CD14-positive monocyte (primary cell): ENCODE measurements around the gene HSPG2. TPM values are rescaled to one million over a fixed set of nuclear protein-coding genes. Genes with fewer than 3 reads are reported as not detected.

ENCODE experiments used
- DNase-seq, 3 donors: peaks; one replicate each; pipeline ENCODE4 v3.0.0-alpha.2; 2011 to 2022
- H2AFZ ChIP-seq: 2 replicates; pipeline ENCODE4 v1.6.0; 2012; ENCODE audit warnings: mild to moderate bottlenecking, low read depth, low read length, inconsistent platforms; ENCODE audit not compliant: insufficient read depth, poor library complexity, severe bottlenecking
- H3K27ac ChIP-seq, 2 donors: 1 replicate in 1 of 2; 2 replicates in 1 of 2; pipeline ENCODE4 v1.5.1; 2012 to 2013; ENCODE audit warnings: low read length in 2 of 2, control low read depth in 1 of 2, inconsistent platforms in 1 of 2, low read depth in 1 of 2, mild to moderate bottlenecking in 1 of 2
- H3K27me3 ChIP-seq, 2 donors: one replicate each; pipeline versions ENCODE4 v1.6.0 to v1.6.1; 2011 to 2013; ENCODE audit warnings: low read length in 2 of 2; ENCODE audit not compliant: control insufficient read depth in 2 of 2, insufficient read depth in 2 of 2
- H3K36me3 ChIP-seq, 2 donors: replicated peaks in 1 of 2; 1 replicate in 1 of 2; 2 replicates in 1 of 2; pipeline versions ENCODE4 v1.5.1 to v1.6.1; 2012 to 2013; ENCODE audit warnings: low read length in 2 of 2, control low read depth in 1 of 2, inconsistent platforms in 1 of 2, mild to moderate bottlenecking in 1 of 2; ENCODE audit not compliant: insufficient read depth in 2 of 2, control insufficient read depth in 1 of 2
- H3K4me1 ChIP-seq, 2 donors: 1 replicate in 1 of 2; 2 replicates in 1 of 2; pipeline versions ENCODE4 v1.5.1 to v1.6.1; 2012 to 2013; ENCODE audit warnings: low read length in 2 of 2, control low read depth in 1 of 2, inconsistent platforms in 1 of 2, mild to moderate bottlenecking in 1 of 2, moderate library complexity in 1 of 2; ENCODE audit not compliant: insufficient read depth in 2 of 2, control insufficient read depth in 1 of 2
- H3K4me2 ChIP-seq: replicated peaks from 2 replicates; pipeline ENCODE3; 2012; ENCODE audit warnings: low read length, moderate library complexity, mild to moderate bottlenecking; ENCODE audit not compliant: poor library complexity, severe bottlenecking; ENCODE audit errors: extremely low read depth
- H3K4me3 ChIP-seq, 3 experiments: fragments of 200-600 bp in 1 of 3; sonication (generic) in 1 of 3; replicated peaks in 1 of 3; 1 replicate in 2 of 3; 2 replicates in 1 of 3; pipeline ENCODE4 v1.5.1; 2011 to 2013; ENCODE audit warnings: low read length in 3 of 3, mild to moderate bottlenecking in 3 of 3, control low read depth in 2 of 3, low read depth in 2 of 3, inconsistent platforms in 1 of 3, moderate library complexity in 1 of 3
- H3K79me2 ChIP-seq: 2 replicates; pipeline ENCODE4 v1.6.0; 2012; ENCODE audit warnings: mild to moderate bottlenecking, control low read depth, inconsistent platforms, low read length, moderate library complexity; ENCODE audit not compliant: insufficient read depth
- H3K9ac ChIP-seq: 2 replicates; pipeline ENCODE4 v1.6.0; 2017; ENCODE audit warnings: low read length, mild to moderate bottlenecking; ENCODE audit not compliant: insufficient read depth, poor library complexity, severe bottlenecking
- H3K9me3 ChIP-seq, 2 donors: replicated peaks in 1 of 2; 1 replicate in 1 of 2; 2 replicates in 1 of 2; pipeline versions ENCODE4 v1.5.1 to v1.6.1; 2012 to 2013; ENCODE audit warnings: low read length in 2 of 2, control low read depth in 1 of 2; ENCODE audit not compliant: control insufficient read depth in 1 of 2, insufficient read depth in 1 of 2
- H4K20me1 ChIP-seq: 2 replicates; pipeline ENCODE4 v1.6.0; 2012; ENCODE audit warnings: mild to moderate bottlenecking, low read length, control low read depth, moderate library complexity; ENCODE audit not compliant: insufficient read depth
- H3K27ac Mint-ChIP-seq, 7 donors: one replicate each; pipeline ENCODE4 v1.8.0; 2020; ENCODE audit warnings: mild to moderate bottlenecking in 7 of 7, mixed read lengths in 7 of 7, moderate library complexity in 6 of 7, inconsistent platforms in 2 of 7
- H3K27me3 Mint-ChIP-seq, 3 donors: one replicate each; pipeline ENCODE4 v1.8.0; 2021 to 2022; ENCODE audit warnings: low read depth in 3 of 3, mild to moderate bottlenecking in 3 of 3, mixed read lengths in 3 of 3, moderate library complexity in 3 of 3, inconsistent platforms in 1 of 3
- H3K36me3 Mint-ChIP-seq, 2 donors: one replicate each; pipeline ENCODE4 v1.8.0; 2020; ENCODE audit warnings: mixed read lengths in 2 of 2, inconsistent platforms in 1 of 2, mild to moderate bottlenecking in 1 of 2
- H3K4me1 Mint-ChIP-seq: one replicate; pipeline ENCODE4 v1.8.0; 2020; ENCODE audit warnings: mild to moderate bottlenecking, mixed read lengths
- H3K4me3 Mint-ChIP-seq, 2 donors: one replicate each; pipeline ENCODE4 v1.8.0; 2020; ENCODE audit warnings: mild to moderate bottlenecking in 2 of 2, mixed read lengths in 2 of 2, moderate library complexity in 1 of 2
- H3K9me3 Mint-ChIP-seq, 7 donors: one replicate each; pipeline ENCODE4 v1.8.0; 2020 to 2022; ENCODE audit warnings: mixed read lengths in 7 of 7, mild to moderate bottlenecking in 6 of 7, moderate library complexity in 6 of 7, inconsistent platforms in 2 of 7
- CTCF ChIP-seq: fragments of 200-600 bp; IDR thresholded peaks from one replicate; pipeline ENCODE4 v1.8.0; 2022; ENCODE audit warnings: antibody characterized with exemption, mild to moderate bottlenecking
- WGBS: methylation state at CpG from one replicate; pipeline ENCODE4 v1.1.5; 2013; ENCODE audit warnings: missing lambda C conversion rate; ENCODE audit not compliant: insufficient coverage; 5-methylcytosine and 5-hydroxymethylcytosine counted together
- intact Hi-C, 2 donors: fragments of 100-400 bp; cut with micrococcal nuclease; formaldehyde crosslinking; loops; one replicate each; pipeline versions ENCODE4 v1.15.0 to v1.15.1; 2023
- polyA plus RNA-seq, 3 donors: library from polyadenylated mRNA; depleted of rRNA in 1 of 3; unstranded in 2 of 3; stranded (reverse) in 1 of 3; fragments of 300-500 nt in 2 of 3; fragments of >200 nt in 1 of 3; fragmentation: Illumina TruSeq in 2 of 3; gene quantifications; 1 replicate in 2 of 3; 2 replicates in 1 of 3; pipeline ENCODE4 v1.2.3, GENCODE V29; 2012 to 2021

HSPG2 gene
- polyA plus RNA-seq, 3 donors = 0.44 TPM; not detected in 2

DNA sequence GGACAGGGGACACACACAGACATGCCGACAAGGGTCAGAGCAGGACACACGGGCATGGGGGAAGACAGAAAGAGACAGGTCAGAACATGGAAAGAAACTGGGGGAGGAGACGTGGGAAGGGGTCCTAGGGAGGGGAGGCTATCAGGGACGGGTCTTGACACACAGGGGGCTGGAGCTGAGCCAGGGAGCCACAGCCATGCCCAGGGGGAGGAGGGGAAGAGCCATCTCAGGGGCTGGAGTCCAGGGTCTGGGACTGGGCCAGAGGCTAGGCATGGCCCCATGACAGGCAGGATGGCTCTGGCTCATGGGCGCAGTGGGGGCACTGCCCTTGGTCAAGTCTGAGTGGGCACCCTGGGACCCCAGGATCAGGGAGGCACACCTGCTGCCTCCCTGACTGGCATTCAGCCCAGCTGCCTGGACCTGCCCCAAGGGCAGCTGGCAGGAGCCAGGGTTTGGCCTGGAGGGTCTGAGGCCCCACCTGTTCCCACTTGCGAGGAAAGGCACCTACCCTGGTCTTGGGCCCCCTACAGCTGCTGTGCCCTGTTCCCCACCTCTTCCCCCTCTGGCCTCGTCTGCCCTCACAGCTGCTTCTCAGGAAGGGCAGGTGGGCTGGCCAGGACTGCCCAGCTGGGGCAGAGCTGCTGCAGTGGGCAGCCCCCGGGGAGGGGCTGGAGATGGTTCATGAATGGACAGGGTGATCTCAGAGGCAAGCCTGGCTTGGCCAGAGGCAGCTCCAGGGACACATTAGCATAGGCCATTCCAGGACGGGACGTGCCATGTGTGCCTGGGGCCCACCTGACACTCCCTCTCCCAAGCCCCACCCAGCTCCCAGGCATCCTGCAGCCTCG is 42.9 kb downstream of the HSPG2 start:
- no peak overlapping the region for H3K9ac ChIP-seq
- no peak overlapping the region for H3K27ac Mint-ChIP-seq
- intact Hi-C loops = no loop called here

More for the DNA sequence above, 42.9 kb downstream of the HSPG2 start:
- Histone ChIP-seq H3K4me1 (no peaks in the 10 kb centered on the region), H3K79me2 (no peaks in the 10 kb centered on the region), H3K9me3 (no peaks in the 10 kb centered on the region), H3K27ac (no peak overlapping the region), H3K4me2 (no peak overlapping the region), H3K36me3 (no peaks in the 10 kb centered on the region), H3K27me3 (no peaks in the 10 kb centered on the region), H2AFZ (no peak overlapping the region), H3K4me3 (no peak overlapping the region), H4K20me1 (no peaks in the 10 kb centered on the region)
- peaks cover 0 to 2% (median 0%) of the 10 kb centered on the region in 3 donors for H3K27me3 Mint-ChIP-seq
- no peaks in the 10 kb centered on the region for H3K4me1 Mint-ChIP-seq
- 89% methylated on average over 11 of the region's 11 CpGs for WGBS
- DNase-seq = no peak
- no peak for TF ChIP-seq CTCF
- no peaks in the 10 kb centered on the region for H3K36me3 Mint-ChIP-seq
- H3K9me3 Mint-ChIP-seq = peaks cover 0 to 3% (median 0%) of the 10 kb centered on the region in 7 donors
- no peak overlapping the region for H3K4me3 Mint-ChIP-seq
